ENCODE data around the gene MACC1. TPM values are rescaled to one million over a fixed set of nuclear protein-coding genes. Genes with fewer than 3 reads are reported as not detected.

MACC1 gene, protein sequence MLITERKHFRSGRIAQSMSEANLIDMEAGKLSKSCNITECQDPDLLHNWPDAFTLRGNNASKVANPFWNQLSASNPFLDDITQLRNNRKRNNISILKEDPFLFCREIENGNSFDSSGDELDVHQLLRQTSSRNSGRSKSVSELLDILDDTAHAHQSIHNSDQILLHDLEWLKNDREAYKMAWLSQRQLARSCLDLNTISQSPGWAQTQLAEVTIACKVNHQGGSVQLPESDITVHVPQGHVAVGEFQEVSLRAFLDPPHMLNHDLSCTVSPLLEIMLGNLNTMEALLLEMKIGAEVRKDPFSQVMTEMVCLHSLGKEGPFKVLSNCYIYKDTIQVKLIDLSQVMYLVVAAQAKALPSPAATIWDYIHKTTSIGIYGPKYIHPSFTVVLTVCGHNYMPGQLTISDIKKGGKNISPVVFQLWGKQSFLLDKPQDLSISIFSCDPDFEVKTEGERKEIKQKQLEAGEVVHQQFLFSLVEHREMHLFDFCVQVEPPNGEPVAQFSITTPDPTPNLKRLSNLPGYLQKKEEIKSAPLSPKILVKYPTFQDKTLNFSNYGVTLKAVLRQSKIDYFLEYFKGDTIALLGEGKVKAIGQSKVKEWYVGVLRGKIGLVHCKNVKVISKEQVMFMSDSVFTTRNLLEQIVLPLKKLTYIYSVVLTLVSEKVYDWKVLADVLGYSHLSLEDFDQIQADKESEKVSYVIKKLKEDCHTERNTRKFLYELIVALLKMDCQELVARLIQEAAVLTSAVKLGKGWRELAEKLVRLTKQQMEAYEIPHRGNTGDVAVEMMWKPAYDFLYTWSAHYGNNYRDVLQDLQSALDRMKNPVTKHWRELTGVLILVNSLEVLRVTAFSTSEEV
- total RNA-seq (2013; cell fraction: nucleolus; rRNA removed) = 593 and 645 TPM in 2 replicates
- 23.7 and 31.0 TPM in 2 replicates for total RNA-seq (2014; rRNA removed)
- 47.7 and 47.8 TPM in 2 replicates for total RNA-seq (2014; rRNA removed; fragmentation: Illumina TruSeq; extraction: Trizol)
- total RNA-seq (2021) = 26.6 and 27.6 TPM in 2 replicates
- polyA plus RNA-seq (2011; ENCODE audit: low read depth) = 2.0 TPM
- 61.1 and 99.6 TPM in 2 replicates for polyA plus RNA-seq (2011; rRNA removed)
- polyA plus RNA-seq (2011; cell fraction: cytosol; rRNA removed) = 20.5 and 20.6 TPM in 2 replicates
- 47.9 and 49.9 TPM in 2 replicates for polyA plus RNA-seq (2011; cell fraction: nucleus; rRNA removed)
- polyA plus RNA-seq (2012) = 2.8 and 4.0 TPM in 2 replicates
- 14.4 and 16.0 TPM in 2 replicates for polyA plus RNA-seq (2014; fragmentation: Illumina TruSeq; extraction: Trizol)
- 10 to 100 TPM in 1 of 2 experiments, 1 to 10 TPM in 1; 6.0 to 10.9 TPM for polyA plus RNA-seq (2014; fragmentation: Nextera tagmentation; extraction: Ambion mirVana)
- polyA plus RNA-seq (2014; rRNA removed) = 6.5 and 8.0 TPM in 2 replicates
- 10 to 100 TPM in 1 of 2 experiments, 1 to 10 TPM in 1; 9.0 to 11.0 TPM for polyA plus RNA-seq (2016; fragmentation: Nextera tagmentation; extraction: Ambion mirVana)
- polyA minus RNA-seq (2011; rRNA and poly(A)+ RNA removed) = 172 and 187 TPM in 2 replicates
- polyA minus RNA-seq (2011; cell fraction: cytosol; rRNA and poly(A)+ RNA removed) = 79.0 and 99.2 TPM in 2 replicates
- polyA minus RNA-seq (2011; cell fraction: nucleus; rRNA and poly(A)+ RNA removed) = 139 and 207 TPM in 2 replicates
- Bru-seq, nascent RNA = percentile 98 among the genes with signal in this experiment
- percentile 96 among the genes with signal in this experiment for BruChase-seq, experiment 1, labeled RNA remaining after a 6-hour chase
- percentile 98 among the genes with signal in this experiment for BruChase-seq, experiment 2, labeled RNA remaining after a 2-hour chase
- long read RNA-seq, experiment 1, partial matches to known transcripts = 2 of 14 reads
- long read RNA-seq, experiment 1, other reads (novel, unspliced or antisense) = 11 of 14 reads
- long read RNA-seq, experiment 2, full-length matches to known transcripts = 15 of 61 reads
- long read RNA-seq, experiment 2, partial matches to known transcripts = 23 of 61 reads
- long read RNA-seq, experiment 2, other reads (novel, unspliced or antisense) = 23 of 61 reads

DNA sequence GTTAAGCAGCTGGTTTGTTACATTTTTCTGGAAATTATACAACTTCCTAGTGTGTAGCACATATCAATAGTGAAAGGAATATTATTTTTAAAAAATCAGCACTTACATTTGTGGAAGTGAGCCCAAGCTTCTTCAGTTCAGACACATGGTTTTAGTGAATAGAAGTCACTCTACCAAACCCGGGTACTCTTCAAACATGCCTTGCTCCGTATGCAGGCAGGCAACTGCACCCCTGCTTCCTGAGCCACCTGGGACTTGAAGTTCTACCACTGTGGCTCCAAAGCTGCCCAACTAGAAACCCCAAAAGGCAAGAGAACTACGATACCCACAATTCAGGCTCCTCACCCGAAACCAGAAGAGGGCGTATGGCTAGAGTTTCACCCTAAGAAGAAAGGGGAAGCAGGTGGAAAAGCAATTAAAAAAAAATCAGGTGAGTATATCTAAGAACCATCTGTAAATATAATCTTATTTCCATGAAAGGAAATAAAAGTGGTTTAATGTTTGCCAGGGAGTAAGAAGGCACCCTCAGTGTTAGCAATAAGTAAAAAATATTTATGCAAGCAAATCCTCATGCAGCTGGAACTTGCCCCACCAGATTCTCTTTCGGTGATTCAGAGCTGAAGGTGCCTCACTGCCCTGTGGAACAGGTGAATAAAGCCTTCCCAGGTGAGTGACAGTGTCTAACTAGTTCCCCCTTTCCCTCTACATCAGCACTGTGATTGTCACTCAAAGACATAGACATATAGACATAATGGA is at the start of gene MACC1:
Gene MACC1 (minus strand): TSS at position 192 of the 756 bp plus-strand sequence. CDS start 55,522 bp downstream, outside the sequence.
- SMC1A ChIA-PET (ENCODE audit: uncharacterized antibody, unreplicated experiment) = interaction anchor here (0.7 to 16.9 kb wide), 14 partner anchors 14 to 112 kb away, joined by 3 to 474 read pairs (median 24); no protein-coding TSS in a partner anchor
- ATAC-seq (peak; percentile 61), FAIRE-seq (no peak), DNase-seq (ENCODE audit: low read depth, low spot score) (peak; percentile 96)
- Histone ChIP-seq H4K20me1 (ENCODE audit: control insufficient read depth, insufficient read depth) (no peaks in the 10 kb centered on the region), H3K27me3 (replicated peaks in 1 of 2; ENCODE audit: control insufficient read depth in 2 of 2, insufficient read depth in 2 of 2, low read length in 1 of 2) (no peaks in the 10 kb centered on the region), H3K9me3 (replicated peaks; ENCODE audit: control insufficient read depth, insufficient read depth, low read length) (peaks cover 12% of the 10 kb centered on the region; the same call in 2 of the 3 replicates), H3K27ac (ENCODE audit: control insufficient read depth, insufficient read depth) (peak within 1 kb of the TSS; percentile 98), H3K4me2 (ENCODE audit: control insufficient read depth, insufficient read depth) (peak within 1 kb of the TSS; percentile 91), H3K9ac (ENCODE audit: control insufficient read depth, insufficient read depth, low read length) (peak within 1 kb of the TSS; percentile 58), H3K4me1 (ENCODE audit: control insufficient read depth, insufficient read depth, low read length) (peaks cover 35% of the 10 kb centered on the region), H2AFZ (ENCODE audit: control insufficient read depth, low read depth, low read length) (peak within 1 kb of the TSS; percentile 14), H3K36me3 (ENCODE audit: control insufficient read depth in 2 of 2, insufficient read depth in 2 of 2, low read length in 1 of 2) (peaks cover 0 to 2% of the 10 kb centered on the region in 2 experiments; a peak in 2 of 4 replicates), H3K4me3 (peak within 1 kb of the TSS; percentile 55), H3K79me2 (ENCODE audit: control insufficient read depth, insufficient read depth, low read length) (peaks cover 51% of the 10 kb centered on the region)
- in situ Hi-C loops (cut with MboI) (loop anchor here (5.0 kb wide), 1 partner anchor 70 kb away; no protein-coding TSS in a partner anchor), intact Hi-C loops (cut with micrococcal nuclease; ENCODE audit: unreplicated experiment) (loop anchor here (1.0 kb wide), 2 partner anchors 18 to 112 kb away; no protein-coding TSS in a partner anchor)
- TSS peak; percentile 13 for BruUV-seq (replicated peaks)
- RAD21 ChIA-PET (ENCODE audit: unreplicated experiment) = interaction anchor here (0.9 to 7.9 kb wide), 15 partner anchors 14 to 463 kb away, joined by 3 to 230 read pairs (median 11); partner anchors contain the start of gene ITGB8
- POLR2A ChIA-PET = interaction anchor here (0.5 to 5.9 kb wide), 9 partner anchors 16 to 251 kb away, joined by 3 to 151 read pairs (median 6); no protein-coding TSS in a partner anchor
- CTCF ChIA-PET = interaction anchor here (0.6 to 8.1 kb wide), 20 partner anchors 12 to 1901 kb away, joined by 3 to 159 read pairs (median 4); partner anchors contain the start of gene ITGB8
- 14% methylated on average over 6 of the region's 6 CpGs for WGBS (ENCODE audit: insufficient coverage, insufficient replicate concordance, low lambda C conversion rate, missing lambda C conversion rate)
- no peak for TF ChIP-seq JUND (IDR thresholded peaks at IDR 0.05; ENCODE audit: low read depth, low read length)
- TF ChIP-seq IKZF1 (conservative IDR thresholded peaks at IDR 0.05) = peak; percentile 94
- peak; percentile 60; the same call in 1 of the 2 replicates for TF ChIP-seq E2F4 (IDR thresholded peaks at IDR 0.05; ENCODE audit: low read depth, low read length)
- TF ChIP-seq CUX1 (IDR thresholded peaks at IDR 0.05; ENCODE audit: insufficient replicate concordance, low read depth, low read length) = no peak

All from GM12878 (cell line).